ENCODE measurements around the gene PIM1. TPM values are rescaled to one million over a fixed set of nuclear protein-coding genes. Genes with fewer than 3 reads are reported as not detected.
"Not testable (repeated sequence)": the region's sequence is repeated elsewhere in the genome, so short reads cannot be mapped to it uniquely, and the experiment has no call there.

The PIM1 gene
- 1.3 and 2.6 TPM in 2 replicates for total RNA-seq

DNA sequence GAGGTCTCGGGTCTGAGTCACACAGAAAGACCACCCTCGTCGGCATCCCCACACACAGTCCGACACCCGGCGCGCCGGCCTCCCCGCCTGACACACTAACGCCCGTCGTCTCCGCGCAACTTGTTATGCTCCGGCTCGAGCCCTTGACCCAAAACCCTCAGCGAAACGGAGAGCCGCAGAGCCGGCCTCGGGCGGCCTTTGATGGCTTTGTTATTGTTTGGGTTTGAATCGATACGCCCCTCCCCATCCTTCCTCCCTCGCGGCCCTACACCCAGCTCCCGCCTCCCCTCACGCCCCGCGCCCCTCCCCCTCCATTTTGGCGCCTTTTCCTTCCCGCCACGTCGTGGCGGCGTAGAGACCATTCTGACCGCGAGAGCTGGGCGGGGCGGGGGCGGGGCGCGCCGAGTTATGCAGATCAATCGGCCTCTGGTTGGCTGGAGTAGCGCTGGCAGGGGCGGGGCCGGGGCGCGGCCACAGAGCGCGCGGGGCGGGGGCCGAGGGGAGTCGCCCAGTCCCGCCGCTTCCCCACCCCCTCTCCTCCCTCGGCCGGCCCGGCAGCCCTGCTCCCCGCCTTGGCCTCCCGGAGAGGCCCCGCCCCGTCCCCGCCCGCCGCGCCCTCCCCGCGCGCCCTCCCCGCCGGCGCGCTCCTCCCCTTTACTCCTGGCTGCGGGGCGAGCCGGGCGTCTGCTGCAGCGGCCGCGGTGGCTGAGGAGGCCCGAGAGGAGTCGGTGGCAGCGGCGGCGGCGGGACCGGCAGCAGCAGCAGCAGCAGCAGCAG, at the start of gene PIM1:
Gene PIM1 (plus strand): TSS at position 657 of the 777 bp plus-strand sequence. CDS start 424 bp downstream, outside the sequence.
- peak; percentile 98 for DNase-seq

DNA sequence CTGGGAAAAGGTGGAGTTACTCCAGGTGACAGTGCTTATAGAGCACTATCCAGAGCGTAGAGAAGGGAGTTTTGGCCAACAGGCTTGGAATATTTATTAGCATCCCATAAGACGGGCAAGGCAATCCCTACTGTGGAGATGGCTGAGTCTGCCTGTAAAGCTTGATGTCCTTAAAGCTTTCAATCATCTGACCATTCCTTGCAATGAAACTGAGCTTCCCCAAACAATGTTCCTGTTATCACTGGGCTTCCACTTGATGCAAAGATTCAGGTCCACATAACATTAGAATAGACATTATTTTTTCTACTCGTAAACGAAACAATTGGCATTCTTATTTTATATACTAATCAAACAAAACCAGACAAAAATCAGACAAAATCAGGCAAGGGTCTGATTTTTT, 48.4 kb upstream of the PIM1 start:
- no peak for DNase-seq

DNA sequence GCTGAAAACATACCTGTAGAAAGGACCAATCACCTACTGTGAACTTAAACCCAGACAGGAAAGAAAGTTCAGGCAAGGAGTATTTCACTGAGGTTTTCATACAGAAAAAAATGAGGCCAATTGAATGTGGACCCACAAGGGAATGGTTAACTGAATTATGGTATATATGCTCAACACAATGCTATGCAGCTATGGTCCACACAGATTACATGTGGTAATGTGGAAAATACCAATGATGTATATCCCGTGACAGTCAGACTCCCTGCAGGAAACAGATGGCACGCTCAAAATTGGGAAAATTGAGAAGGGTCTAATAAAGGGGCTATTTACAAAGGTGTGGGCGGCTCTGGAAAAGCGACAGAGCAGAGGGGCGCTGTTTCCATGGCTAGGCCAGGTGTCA, 47.1 kb upstream of the PIM1 start:
- DNase-seq = no peak

DNA sequence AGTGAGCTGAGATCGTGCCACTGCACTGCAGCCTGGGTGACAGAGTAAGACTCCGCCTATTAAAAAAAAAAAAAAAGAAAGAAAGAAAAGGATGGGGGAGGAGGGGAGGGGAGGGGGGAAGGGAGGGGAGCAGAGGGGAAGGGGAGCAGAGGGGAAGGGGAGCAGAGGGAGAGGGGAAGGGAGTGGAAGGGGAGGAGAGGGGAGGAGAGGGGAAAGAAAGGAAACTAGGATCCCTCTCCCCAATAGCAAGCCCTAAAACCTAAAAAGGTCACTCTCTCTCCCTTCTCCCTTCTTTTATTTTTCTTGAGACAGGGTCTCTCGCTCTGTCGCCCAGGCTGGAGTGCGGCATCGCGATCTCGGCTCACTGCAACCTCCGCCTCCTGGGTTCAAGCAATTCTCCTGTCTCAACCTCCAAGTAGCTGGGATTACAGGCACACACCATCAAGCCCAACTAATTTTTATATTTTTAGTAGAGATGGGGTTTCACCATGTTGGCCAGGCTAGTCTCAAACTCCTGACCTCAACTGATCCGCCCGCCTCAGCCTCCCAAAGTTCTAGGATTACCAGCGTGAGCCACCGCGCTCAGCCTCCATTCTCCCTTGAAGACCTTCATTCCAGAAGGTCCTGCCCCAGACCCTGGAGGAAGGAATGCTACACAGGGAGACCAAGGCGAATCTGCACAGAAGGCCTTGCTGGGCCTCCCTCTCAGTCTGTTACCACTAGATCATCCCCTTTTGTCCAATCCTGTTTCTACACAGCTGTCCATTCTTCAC, 45.8 kb upstream of the PIM1 start:
- DNase-seq = no peak

DNA sequence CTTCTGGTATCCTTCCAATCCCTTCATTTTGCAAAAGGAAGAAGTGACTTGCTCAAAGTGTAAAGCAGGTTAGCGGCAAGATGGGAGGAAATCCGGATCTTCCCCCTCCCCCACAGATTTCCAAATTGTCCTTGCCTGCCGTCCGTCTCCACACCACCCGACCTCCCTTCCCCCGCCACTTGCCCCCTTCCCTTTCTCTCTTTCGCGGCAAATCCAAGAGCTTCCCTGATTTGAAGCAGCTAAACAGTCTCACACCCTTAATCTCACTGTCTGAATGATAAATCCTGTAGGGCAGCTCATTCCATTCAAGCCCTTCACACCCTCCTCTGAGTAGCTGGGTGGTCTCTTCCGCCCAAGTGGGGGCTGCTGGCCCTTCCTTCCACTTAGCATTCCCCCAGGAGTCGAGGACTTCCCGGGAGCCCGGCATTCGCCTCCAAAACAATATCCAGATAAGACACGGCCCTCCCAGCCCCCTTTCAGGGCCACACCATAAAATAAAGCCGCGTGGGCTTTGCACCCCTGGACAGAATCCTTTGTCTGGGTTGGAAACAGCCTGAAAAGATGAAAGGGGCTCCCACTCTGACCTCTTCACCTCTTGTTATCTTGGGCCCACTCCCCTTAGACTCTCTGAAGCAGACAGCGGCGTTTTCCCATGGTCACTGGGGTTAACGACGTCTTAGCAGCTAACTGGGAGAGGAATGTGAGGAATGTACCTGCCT, 44.0 kb upstream of the PIM1 start:
- peak; percentile 45 for DNase-seq

DNA sequence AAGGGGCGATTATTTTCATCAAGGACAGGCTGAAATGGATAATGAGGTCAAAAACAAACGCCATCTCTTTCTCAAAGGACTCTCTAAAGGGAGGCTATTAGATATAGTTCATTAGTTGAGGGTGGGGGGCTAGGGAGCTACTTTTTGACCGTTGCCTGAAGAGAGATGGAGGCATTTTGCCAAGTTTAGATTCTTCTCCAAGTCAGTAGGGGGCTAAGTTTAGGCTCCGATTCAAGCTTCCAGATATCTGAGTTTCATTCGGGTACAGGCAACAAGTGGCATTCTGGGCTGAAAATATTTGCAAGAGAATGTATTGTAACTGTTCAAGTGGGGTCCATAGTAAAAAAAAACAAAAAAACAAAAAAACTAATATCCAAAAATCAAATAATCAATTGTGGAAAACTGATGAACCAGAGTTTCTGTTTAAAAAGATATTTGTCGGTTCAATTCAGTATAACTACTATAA, 43.4 kb upstream of the PIM1 start:
- no peak for DNase-seq

DNA sequence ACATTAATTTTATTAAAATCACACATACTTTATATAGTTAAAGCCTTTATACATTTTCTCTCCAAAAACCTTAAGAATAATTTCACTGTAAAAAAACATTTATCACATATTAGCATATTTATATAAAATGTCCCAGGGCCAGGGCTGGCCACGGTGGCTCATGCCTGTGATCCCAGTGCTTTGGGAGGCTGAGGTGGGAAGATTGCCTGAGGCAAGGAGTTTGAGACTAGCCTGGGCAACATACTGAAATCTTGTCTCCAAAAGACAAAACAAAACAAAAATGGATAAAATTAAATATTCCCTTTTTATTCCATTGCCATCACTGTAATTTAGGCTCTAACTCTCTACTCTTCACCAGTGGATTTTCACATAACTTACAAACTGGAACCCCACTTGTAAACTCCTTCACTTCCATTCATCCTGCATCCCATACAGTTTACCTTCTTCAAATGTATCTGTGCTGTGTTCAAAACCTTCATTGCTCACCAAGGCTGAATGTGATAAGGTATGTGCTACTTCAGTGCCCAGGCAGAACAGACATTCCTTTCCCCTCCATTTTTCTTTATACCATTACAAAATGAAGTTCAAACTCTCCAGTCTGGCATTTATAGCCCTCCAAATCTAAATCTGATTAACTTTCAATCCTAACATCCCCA, 42.9 kb upstream of the PIM1 start:
- DNase-seq = no peak

DNA sequence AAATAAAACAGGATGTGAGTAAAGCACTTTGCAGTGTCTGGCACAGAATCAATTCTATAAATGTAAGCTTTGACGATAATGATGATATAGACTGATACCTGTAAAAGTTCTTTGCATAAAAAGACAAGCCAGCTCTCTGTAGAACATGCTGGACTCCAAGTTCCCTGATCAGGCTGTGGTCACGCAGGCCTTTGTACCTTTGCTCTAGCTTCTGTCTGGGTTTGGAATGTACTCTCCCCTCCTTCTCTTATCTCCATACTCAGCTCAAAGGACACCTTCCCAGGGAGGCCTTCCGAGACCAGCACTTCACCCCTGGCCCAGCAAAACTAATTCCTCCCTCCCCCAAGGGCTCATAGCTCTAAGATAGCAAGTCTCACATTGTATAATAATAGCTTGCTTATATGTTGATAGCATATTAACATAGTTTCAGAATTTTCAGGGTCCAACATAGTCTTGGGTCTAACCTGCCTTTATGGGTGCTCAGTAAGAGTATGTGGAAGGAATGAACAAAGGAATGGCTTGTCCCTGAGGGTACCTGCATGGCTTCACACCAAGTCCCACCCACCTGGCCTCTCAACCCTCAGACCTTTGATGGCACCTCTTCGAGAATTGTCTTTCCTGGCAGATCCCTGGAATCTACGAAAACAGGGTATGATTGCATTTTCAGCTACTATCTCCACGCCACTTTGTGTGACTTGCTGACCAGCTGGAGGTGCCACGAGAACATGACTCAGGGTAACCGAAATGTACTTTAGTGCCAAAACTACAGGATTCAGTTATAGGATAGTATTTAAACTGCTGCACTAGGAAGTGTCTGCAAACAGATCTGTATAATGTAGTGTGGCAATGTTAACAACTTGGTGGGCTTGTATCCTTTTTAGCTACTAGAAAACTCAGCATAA, 41.7 kb upstream of the PIM1 start:
- no peak for DNase-seq

DNA sequence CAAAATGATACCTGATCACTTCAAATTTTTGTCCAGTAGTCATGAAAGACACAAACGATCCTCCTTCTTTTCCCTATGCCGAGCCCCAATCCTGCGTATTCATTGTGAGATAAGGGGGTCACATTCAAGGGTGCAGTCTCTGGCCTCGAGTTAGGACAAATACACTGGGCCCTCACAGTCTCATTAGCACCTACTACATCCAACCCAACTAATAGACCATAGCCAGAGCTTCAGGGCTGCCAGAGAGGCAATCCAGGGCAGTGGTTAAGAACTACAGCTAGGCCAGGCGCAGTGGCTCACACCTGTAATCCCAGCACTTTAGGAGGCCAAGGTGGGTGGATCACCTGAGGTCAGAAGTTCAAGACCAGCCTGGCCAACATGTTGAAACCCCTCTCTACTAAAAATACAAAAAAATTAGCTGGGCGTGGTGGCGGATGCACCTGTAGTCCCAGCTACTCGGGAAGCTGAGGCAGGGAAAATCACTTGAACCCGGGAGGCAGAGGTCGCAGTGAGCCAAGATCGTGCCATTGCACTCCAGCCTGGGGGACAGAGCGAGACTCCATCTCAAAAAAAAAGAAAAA, 41.0 kb upstream of the PIM1 start:
- DNase-seq = not testable (repeated sequence)

DNA sequence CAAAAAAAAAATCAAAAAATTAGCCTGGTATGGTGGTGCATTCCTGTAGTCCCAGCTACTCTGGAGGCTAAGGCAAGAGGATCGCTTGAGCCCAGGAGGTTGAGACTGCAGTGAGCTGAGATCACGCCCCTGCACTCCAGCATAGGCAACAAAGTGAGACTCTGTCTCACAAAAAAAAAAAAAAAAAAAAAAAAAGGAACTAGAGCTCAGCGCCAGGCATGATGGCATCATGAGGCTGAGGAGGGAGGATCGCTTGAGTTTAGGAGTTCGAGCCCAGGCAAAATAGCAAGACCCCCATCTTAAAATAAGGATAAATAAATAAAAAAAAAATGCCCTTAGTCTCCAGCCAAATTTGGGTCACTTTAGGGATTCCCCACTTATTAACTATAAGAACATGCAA, 40.4 kb upstream of the PIM1 start:
- no peak for DNase-seq

DNA sequence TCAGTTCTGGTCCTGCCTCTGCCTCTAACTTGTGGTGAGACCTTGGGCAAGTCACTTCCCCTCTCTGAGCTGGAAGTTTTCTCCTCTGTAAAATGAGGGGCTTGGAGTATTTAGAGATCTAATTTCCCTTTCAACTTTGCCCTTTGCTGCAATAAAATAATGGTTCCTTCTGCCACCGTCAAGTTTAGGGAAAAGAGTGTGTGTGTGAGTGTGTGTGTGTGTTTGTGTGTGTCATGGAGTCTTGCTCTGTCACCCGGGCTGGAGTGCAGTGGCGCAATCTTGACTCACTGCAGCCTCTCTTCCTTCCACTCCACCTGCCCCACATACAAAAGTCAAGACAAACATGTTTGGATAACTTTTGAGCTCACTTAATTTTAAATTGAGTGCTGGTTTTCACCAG, 39.2 kb upstream of the PIM1 start:
- DNase-seq = no peak

DNA sequence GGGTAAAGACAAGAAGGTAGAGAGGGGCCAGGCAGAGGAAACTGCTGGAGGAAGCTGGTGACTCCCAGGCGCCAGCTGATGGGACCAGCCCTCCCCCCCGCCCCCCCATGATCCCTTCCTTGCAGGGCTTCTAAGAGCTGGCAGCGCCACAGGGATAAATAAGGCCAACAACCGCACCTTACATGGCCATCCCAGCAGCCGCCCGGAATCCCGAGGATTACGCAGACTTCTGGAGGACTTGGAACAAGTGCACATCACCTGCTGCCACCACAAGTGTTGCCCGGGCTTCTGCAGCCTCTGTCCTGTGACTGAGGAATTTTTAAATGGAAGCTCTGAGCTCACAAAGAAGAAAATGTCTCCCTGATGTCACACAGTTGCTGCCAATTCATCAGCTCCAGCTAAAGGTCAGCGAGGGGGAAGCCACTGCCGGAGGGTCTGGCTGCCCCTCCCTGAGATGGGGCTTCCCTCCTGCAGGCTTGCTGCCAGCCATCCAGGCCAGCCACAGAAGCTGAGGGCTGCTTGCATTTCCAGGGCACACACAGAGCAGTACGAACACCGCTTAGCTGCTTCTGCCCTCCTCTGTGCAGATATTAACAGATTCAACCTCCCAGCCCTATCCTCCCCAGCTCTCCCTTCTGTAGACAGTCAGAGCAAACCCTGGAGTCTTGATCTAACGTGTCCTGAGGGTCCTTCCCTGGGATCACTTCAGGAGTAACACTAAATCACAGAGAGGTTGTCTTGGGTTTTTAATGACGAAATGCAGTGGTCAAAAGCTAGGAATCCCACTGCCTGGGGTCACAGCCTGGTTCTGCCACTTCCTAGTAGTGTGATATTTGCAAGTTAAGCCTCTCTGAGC, 38.6 kb upstream of the PIM1 start:
- DNase-seq = peak; percentile 69

DNA sequence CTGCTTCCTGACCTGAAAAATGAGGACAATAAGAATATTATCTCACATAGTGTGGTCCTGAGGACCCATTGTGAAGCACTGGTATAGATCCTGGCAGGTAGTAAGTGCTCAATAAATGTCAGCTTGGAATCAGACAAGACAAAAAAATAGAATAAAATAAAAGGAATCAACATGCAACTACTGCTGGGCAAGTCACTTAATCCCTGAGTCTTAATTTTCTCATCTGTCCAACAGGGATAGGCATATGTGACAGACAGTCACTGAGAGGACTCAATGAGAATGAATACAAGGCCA, 38.0 kb upstream of the PIM1 start:
- no peak for DNase-seq

DNA sequence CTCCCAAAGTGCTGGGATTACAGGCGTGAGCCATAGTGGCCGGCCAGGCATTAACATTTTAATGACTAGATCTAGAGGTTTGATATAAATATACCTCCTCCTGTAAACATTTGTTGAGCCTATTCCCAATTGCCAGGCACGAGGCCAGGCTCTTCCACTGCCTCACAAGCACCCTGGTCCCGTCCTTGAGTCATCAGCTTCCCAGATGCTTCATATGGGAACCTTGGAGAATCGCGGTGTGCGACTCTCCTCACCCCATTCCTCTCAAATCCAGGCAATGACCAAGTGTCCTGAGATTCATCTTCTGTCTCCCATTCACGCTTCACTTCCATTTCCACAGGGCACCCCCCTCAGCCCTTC, 35.9 kb upstream of the PIM1 start:
- DNase-seq = peak; percentile 42

DNA sequence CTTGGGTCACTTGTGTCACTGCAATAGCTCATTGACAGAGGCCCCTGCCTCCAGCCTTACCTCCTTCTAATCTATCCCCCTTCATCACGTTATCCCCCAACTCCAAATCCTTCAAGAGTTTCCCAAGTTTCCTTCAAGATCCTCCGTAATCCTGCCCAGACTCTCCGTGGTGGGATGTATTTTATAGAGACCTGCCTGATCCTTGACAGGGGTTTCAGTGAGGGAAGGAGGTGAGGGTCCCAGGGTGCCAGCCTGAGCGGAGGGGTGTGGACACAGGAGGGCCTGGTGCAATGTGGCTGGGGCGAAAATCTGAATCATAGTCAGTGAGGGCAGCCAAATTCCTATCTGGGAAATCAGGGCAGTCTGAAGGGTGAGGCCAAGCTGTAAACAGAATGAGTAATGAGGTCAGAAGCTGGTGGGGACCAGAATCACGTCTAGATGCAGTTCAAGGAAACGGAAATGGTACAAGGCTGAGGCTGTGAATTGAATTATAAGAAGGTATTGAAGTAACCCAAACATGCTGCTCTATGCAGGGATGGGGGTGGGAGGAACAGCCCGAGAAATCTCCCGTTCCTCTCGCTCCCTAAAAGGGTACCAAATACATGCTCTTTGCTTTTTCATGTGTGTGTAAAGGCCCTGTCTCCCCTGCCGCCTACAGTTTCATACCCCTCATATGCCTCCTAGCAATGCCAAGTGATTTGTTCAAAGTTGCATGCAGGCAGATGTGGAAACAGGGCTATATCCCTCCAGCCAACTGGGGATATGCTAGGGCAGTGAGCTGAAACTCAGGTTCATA, 35.4 kb upstream of the PIM1 start:
- DNase-seq = peak; percentile 91

DNA sequence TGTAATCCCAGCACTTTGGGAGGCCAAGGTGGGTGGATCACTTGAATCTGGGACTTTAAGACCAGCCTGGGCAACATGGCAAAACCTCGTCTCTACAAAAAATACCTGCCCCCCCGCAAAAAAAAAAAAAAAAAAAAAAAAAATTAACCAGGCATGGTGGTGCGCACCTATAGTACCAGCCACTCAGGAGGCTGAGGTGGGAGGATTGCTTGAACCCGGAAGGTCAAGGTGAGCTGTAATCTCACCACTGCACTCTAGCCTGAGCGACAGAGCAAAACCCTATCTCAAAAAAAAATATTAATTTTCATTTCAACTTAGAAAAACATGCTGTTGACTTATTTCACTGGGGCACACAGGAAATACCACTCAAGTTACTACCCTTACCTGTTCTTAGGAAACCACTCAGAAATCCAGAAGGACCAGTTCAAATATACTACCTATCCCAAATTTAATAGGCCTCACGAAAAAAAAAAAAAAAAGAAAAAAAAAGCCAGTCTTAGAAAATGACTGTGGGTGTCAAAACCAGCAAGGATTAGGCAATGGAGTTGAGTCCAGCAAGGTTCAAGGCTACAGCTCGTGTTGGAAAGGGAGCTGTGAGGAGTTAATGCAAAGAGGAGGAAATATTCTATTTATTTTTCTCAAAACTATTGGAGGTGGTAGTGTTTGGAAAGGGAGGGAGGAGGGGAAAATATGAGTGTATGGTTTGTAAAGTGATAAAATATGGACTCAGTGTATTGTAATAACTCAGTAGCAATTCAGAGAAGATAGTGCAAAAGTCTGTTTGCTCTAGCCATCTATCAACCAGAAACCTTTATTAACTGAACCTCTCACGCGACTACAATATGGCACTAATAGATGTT, 33.9 kb upstream of the PIM1 start:
- DNase-seq = no peak

DNA sequence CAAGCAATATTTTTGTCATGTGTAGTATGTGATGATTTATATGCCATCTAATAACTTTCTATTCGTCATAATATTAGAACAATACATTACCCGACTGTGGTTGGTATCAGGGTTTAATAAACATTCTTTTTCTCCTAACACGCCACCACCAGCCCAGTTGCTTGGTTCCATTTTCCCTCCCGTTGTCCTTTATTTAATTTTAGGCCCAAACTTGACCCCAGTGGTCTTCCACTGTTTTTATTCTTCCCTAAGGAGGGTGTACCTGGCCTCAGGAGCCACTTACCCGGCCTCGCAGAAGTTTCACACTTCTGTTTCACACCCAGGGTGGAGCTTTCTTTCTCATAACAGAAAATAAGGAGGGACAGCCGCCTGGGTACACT, 33.1 kb upstream of the PIM1 start:
- no peak for DNase-seq

DNA sequence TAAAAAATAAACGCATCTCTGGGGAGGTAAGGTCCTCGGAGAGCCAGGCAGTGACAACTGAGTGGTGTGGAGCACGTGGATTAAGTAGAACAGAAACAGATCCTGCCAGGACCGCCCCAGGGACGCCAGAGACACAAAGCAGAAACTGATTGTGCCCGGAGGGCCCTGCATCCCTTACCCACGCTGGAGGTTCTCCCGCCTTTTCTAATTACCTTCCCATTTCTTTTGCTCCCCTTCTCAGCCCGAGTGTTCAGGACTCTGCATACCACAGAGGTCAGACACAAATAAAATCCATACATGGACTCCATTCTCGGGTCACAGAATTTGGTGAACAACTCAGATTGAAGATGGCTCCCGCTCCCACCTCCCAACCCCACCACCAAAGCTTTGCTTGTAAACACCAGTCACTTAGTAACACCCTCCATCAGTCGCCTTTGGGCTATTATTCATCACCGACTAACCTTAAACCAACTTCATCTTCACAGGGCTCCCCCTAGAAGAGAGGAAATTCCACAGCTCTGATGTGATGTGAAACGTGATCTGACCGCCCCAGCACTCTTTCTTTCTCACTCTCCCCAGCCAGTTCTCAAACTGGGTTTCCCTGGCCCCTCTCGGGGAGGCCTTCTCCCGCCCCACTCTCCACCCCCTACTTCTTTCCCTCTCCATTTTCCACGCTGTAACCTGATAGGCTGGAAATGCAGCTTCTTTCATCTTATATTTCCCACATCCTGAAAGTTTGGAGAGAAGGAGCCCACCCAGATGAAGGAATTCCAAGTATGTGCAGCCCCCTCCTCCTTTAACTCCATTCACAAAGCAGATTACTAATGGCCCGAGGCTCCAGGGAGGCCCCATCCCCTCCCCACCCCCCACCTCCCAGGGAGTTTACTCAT, 32.5 kb upstream of the PIM1 start:
- peak; percentile 95 for DNase-seq

Measured in dermis blood vessel endothelial cell (primary cell).